ENCODE data around the gene TTC12.

Gene TTC12

DNA sequence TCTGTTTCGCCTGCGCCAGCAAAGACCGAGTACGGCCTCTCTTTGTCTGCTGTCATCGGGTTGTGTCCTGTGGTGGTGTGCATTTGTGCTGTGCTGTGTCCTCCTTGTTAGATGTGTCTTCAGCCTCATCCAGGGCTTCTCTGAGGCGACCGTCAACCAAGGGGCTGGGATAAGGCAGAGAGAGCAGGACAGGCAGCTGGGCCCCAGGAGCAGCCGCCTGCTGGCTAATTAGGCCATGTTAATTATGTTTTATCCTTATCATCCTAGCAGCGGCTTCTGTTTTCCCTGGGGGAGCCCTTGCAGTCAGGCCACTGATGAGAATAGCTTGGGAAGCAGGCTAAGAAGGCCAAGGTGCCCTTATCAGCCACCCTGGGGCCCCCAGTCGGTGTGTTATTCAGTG lies 40.7 kb upstream of the TTC12 start:
- WGBS (ENCODE audit: insufficient coverage, insufficient read length): no CpG with 5 or more reads among the region's 10 CpGs
- Histone ChIP-seq H3K9me3 (ENCODE audit: control insufficient read depth, insufficient read depth, low read length) (no peaks in the 10 kb centered on the region), H3K4me3 (ENCODE audit: low read length) (no peak overlapping the region), H3K27ac (ENCODE audit: low read length) (no peak overlapping the region), H3K4me1 (ENCODE audit: control insufficient read depth, insufficient read depth, low read length) (no peaks in the 10 kb centered on the region), H3K36me3 (ENCODE audit: control insufficient read depth, insufficient read depth, low read length) (no peaks in the 10 kb centered on the region), H3K27me3 (ENCODE audit: control insufficient read depth, insufficient read depth, low read length) (no peaks in the 10 kb centered on the region)
- DNase-seq (ENCODE audit: low read depth, low spot score): no peak

- no peaks in the 10 kb centered on the region for H3K4me1 ChIP-seq (ENCODE audit: control insufficient read depth, insufficient read depth, low read length)
Measured at GRCh38 chr11:113274713-113275582, 39.4 kb upstream of the TTC12 start.

GRCh38 chr11:113275602-113276001 lies 38.8 kb upstream of the TTC12 start:
- Histone ChIP-seq H3K4me3 (ENCODE audit: low read length) (no peak overlapping the region), H3K36me3 (ENCODE audit: control insufficient read depth, insufficient read depth, low read length) (no peaks in the 10 kb centered on the region), H3K27ac (ENCODE audit: low read length) (no peak overlapping the region), H3K27me3 (ENCODE audit: control insufficient read depth, insufficient read depth, low read length) (no peaks in the 10 kb centered on the region), H3K4me1 (ENCODE audit: control insufficient read depth, insufficient read depth, low read length) (no peaks in the 10 kb centered on the region), H3K9me3 (ENCODE audit: control insufficient read depth, insufficient read depth, low read length) (no peaks in the 10 kb centered on the region)
- DNase-seq (ENCODE audit: low read depth, low spot score): no peak
- no CpG with 5 or more reads among the region's 7 CpGs for WGBS (ENCODE audit: insufficient coverage, insufficient read length)

More at GRCh38 chr11:113274713-113275582, 39.4 kb upstream of the TTC12 start:
- Histone ChIP-seq H3K36me3 (ENCODE audit: control insufficient read depth, insufficient read depth, low read length) (no peaks in the 10 kb centered on the region), H3K27ac (ENCODE audit: low read length) (no peak overlapping the region), H3K9me3 (ENCODE audit: control insufficient read depth, insufficient read depth, low read length) (no peaks in the 10 kb centered on the region), H3K27me3 (ENCODE audit: control insufficient read depth, insufficient read depth, low read length) (no peaks in the 10 kb centered on the region), H3K4me3 (ENCODE audit: low read length) (no peak overlapping the region)
- WGBS (ENCODE audit: insufficient coverage, insufficient read length): no CpG with 5 or more reads among the region's 19 CpGs
- DNase-seq (ENCODE audit: low read depth, low spot score): no peak

DNA sequence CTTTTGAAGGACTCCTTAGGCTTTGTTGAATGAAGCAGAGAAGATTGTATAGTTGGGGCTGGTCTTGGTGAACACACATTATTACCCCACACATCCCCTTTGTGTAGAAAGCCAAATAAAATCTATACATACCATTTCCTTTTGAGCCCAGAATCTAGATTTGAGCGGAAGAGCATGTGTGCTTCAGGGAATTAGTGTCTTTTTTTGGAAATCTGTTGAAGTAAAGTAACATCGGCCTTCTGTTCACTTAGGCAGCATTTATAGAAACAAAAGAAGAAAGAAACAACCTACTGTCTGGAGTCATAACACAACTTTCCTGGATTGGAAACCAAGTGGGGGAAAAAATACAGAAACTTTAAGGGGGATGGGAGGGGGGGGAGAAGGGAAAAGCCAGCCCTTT lies 37.9 kb upstream of the TTC12 start:
- no CpG with 5 or more reads among the region's 2 CpGs for WGBS (ENCODE audit: insufficient coverage, insufficient read length)
- no peaks in the 10 kb centered on the region for H3K4me1 ChIP-seq (ENCODE audit: control insufficient read depth, insufficient read depth, low read length)
- no peak overlapping the region for H3K4me3 ChIP-seq (ENCODE audit: low read length)
- H3K27ac ChIP-seq (ENCODE audit: low read length): no peak overlapping the region
- no peaks in the 10 kb centered on the region for H3K9me3 ChIP-seq (ENCODE audit: control insufficient read depth, insufficient read depth, low read length)
- DNase-seq (ENCODE audit: low read depth, low spot score): no peak
- no peaks in the 10 kb centered on the region for H3K27me3 ChIP-seq (ENCODE audit: control insufficient read depth, insufficient read depth, low read length)
- no peaks in the 10 kb centered on the region for H3K36me3 ChIP-seq (ENCODE audit: control insufficient read depth, insufficient read depth, low read length)

DNA sequence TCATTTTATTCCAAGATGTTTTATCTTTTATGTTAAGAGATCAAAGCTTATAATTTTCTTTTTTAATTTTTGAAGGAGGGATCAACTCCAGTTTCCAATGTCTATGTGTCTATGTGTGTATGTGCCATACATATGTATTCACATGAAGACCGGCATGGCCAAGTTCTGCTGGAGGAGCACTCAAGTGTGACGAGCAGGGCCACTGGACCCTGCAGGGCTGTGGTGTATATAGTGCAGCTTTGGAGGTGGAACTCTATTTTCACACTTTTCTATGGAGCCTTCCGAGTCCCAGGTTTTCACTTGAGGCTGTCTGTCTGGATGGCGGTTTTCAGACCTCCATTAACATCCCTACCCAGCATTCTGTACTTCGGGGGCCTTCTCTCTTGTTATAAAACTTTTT lies 36.5 kb upstream of the TTC12 start:
- DNase-seq (ENCODE audit: low read depth, low spot score): no peak
- H3K27me3 ChIP-seq (ENCODE audit: control insufficient read depth, insufficient read depth, low read length): no peaks in the 10 kb centered on the region
- H3K27ac ChIP-seq (ENCODE audit: low read length): no peak overlapping the region
- WGBS (ENCODE audit: insufficient coverage, insufficient read length): no CpG with 5 or more reads among the region's 5 CpGs
- no peak overlapping the region for H3K4me3 ChIP-seq (ENCODE audit: low read length)
- no peaks in the 10 kb centered on the region for H3K9me3 ChIP-seq (ENCODE audit: control insufficient read depth, insufficient read depth, low read length)
- no peaks in the 10 kb centered on the region for H3K36me3 ChIP-seq (ENCODE audit: control insufficient read depth, insufficient read depth, low read length)
- no peaks in the 10 kb centered on the region for H3K4me1 ChIP-seq (ENCODE audit: control insufficient read depth, insufficient read depth, low read length)

GRCh38 chr11:113278481-113278880 lies 35.9 kb upstream of the TTC12 start:
- Histone ChIP-seq H3K4me1 (ENCODE audit: control insufficient read depth, insufficient read depth, low read length) (no peaks in the 10 kb centered on the region), H3K27ac (ENCODE audit: low read length) (no peak overlapping the region), H3K27me3 (ENCODE audit: control insufficient read depth, insufficient read depth, low read length) (no peaks in the 10 kb centered on the region), H3K4me3 (ENCODE audit: low read length) (no peak overlapping the region), H3K36me3 (ENCODE audit: control insufficient read depth, insufficient read depth, low read length) (no peaks in the 10 kb centered on the region), H3K9me3 (ENCODE audit: control insufficient read depth, insufficient read depth, low read length) (no peaks in the 10 kb centered on the region)
- no CpG with 5 or more reads among the region's 9 CpGs for WGBS (ENCODE audit: insufficient coverage, insufficient read length)
- no peak for DNase-seq (ENCODE audit: low read depth, low spot score)

DNA sequence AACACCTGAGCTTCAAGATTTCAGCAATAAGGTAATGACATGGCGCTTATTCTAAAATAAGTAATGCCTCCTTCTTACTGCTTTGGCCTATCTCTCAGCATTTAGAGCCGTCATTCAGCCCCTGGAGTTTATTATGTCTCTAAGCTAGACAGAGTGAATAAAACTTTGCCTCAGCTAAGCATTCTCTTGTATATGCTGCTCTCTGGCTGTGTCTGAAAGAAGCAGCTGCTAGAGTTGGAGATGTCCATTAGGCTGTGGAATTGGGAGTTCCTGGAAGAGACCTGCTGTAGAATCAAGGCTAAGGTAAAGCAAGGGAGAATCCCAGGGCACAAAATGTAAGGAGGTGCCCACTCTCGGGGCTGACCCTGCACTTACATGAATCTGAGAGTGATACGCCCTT lies 35.5 kb upstream of the TTC12 start:
- H3K4me1 ChIP-seq (ENCODE audit: control insufficient read depth, insufficient read depth, low read length): no peaks in the 10 kb centered on the region
- DNase-seq (ENCODE audit: low read depth, low spot score): no peak
- WGBS (ENCODE audit: insufficient coverage, insufficient read length): no CpG with 5 or more reads among the region's 4 CpGs
- no peaks in the 10 kb centered on the region for H3K36me3 ChIP-seq (ENCODE audit: control insufficient read depth, insufficient read depth, low read length)
- no peak overlapping the region for H3K27ac ChIP-seq (ENCODE audit: low read length)
- H3K4me3 ChIP-seq (ENCODE audit: low read length): no peak overlapping the region
- H3K9me3 ChIP-seq (ENCODE audit: control insufficient read depth, insufficient read depth, low read length): no peaks in the 10 kb centered on the region
- no peaks in the 10 kb centered on the region for H3K27me3 ChIP-seq (ENCODE audit: control insufficient read depth, insufficient read depth, low read length)

DNA sequence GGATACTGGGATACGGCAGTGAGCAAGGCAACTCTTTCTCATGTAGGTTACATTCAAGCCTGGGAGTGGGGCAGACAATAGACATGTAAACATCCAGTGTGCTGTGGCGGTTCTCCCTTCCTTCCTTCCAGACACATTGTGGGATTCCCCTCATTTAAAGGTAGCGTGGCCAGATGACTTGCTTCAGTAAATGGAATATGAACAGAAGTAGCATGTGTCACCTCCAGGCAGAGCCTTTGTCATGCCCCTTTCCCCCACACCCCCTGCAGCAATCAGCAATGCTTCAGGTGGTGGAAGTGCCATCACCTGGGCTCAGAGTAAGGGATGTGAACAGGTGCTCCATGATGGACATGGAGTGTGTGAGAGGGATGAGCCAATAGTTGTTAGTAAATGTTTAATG lies 34.8 kb upstream of the TTC12 start:
- DNase-seq (ENCODE audit: low read depth, low spot score): no peak
- no peaks in the 10 kb centered on the region for H3K9me3 ChIP-seq (ENCODE audit: control insufficient read depth, insufficient read depth, low read length)
- no CpG with 5 or more reads among the region's 3 CpGs for WGBS (ENCODE audit: insufficient coverage, insufficient read length)

GRCh38 chr11:113281052-113281725 lies 33.2 kb upstream of the TTC12 start:
- Histone ChIP-seq H3K4me1 (ENCODE audit: control insufficient read depth, insufficient read depth, low read length) (no peaks in the 10 kb centered on the region), H3K27ac (ENCODE audit: low read length) (no peak overlapping the region), H3K36me3 (ENCODE audit: control insufficient read depth, insufficient read depth, low read length) (no peaks in the 10 kb centered on the region), H3K27me3 (ENCODE audit: control insufficient read depth, insufficient read depth, low read length) (no peaks in the 10 kb centered on the region), H3K4me3 (ENCODE audit: low read length) (no peak overlapping the region), H3K9me3 (ENCODE audit: control insufficient read depth, insufficient read depth, low read length) (no peaks in the 10 kb centered on the region)
- no CpG with 5 or more reads among the region's 2 CpGs for WGBS (ENCODE audit: insufficient coverage, insufficient read length)
- DNase-seq (ENCODE audit: low read depth, low spot score): no peak

More for the DNA sequence above, 34.8 kb upstream of the TTC12 start:
- no peaks in the 10 kb centered on the region for H3K27me3 ChIP-seq (ENCODE audit: control insufficient read depth, insufficient read depth, low read length)
- H3K36me3 ChIP-seq (ENCODE audit: control insufficient read depth, insufficient read depth, low read length): no peaks in the 10 kb centered on the region
- H3K4me3 ChIP-seq (ENCODE audit: low read length): no peak overlapping the region
- H3K4me1 ChIP-seq (ENCODE audit: control insufficient read depth, insufficient read depth, low read length): no peaks in the 10 kb centered on the region
- no peak overlapping the region for H3K27ac ChIP-seq (ENCODE audit: low read length)

DNA sequence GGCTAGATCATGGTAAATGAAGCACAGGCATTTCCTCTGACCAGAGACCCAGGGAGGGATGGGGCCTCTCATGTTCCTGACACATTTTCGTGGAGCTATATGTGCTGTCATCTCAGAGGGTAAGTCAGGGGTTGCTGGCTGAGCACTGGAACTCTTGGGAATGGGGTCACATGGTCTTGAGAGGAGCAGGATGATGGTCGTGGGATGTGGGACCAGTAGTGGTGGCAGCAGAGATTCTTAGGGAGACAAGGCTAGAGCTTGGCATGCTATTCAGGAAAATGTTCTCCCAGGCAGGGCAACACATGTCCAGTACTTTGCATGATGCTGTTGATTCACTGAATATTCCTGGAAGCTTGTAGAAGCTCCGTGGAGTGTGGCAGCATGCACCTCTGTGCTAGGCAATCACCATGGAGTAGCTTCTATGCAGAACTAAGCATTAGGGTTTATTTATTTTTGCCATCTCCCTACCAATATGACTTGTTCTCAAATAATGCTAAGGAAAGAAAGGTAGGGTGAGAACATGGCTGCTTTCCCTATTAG lies 31.4 kb upstream of the TTC12 start:
- H3K9me3 ChIP-seq (ENCODE audit: control insufficient read depth, insufficient read depth, low read length): no peaks in the 10 kb centered on the region
- DNase-seq (ENCODE audit: low read depth, low spot score): no peak
- no CpG with 5 or more reads among the region's 3 CpGs for WGBS (ENCODE audit: insufficient coverage, insufficient read length)
- no peaks in the 10 kb centered on the region for H3K36me3 ChIP-seq (ENCODE audit: control insufficient read depth, insufficient read depth, low read length)
- H3K27me3 ChIP-seq (ENCODE audit: control insufficient read depth, insufficient read depth, low read length): no peaks in the 10 kb centered on the region
- no peak overlapping the region for H3K27ac ChIP-seq (ENCODE audit: low read length)
- no peak overlapping the region for H3K4me3 ChIP-seq (ENCODE audit: low read length)
- no peaks in the 10 kb centered on the region for H3K4me1 ChIP-seq (ENCODE audit: control insufficient read depth, insufficient read depth, low read length)

Measured in iPS DF 6.9 (cell line).